ENCODE measurements around the gene MYO3B.

DNA sequence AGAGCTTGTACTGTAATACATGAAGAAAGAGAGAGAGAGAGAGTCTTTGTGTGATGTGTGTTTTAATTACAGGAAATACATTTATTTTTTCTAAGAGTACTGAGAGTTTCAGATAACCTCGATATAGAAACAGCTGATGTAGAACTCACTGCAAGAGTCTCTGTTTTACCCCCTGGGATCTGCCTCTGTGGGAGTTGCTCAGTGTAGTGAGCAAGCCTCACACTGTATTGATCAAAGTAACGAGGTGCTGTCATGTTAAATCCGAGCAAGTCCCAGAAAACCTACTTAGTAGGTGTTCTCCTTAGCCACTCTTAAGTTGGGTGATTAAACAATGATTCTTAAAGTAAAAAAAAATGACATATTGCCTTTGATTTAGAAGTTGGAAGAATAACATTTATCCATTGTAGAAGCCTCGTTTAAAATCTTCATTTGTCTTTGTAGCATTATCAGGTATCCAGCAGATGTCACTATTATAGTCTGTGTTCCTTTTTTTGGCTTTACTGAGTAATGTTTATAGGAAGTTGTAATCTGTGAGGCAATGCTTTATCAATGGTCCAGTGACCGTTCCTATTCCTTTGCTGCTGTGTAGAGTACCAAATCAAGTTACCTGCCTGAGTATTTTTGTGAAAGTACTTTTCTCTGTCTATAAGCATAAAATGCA is 219.0 kb downstream of the MYO3B start:
- TF ChIP-seq SP1 (IDR thresholded peaks at IDR 0.05) = no peak
- TF ChIP-seq NFRKB (IDR thresholded peaks at IDR 0.05) = no peak
- TF ChIP-seq FOXA1 (IDR thresholded peaks at IDR 0.05) = no peak
- TF ChIP-seq ELF4 (IDR thresholded peaks at IDR 0.05) = no peak
- no peak for TF ChIP-seq BHLHE40 (IDR thresholded peaks at IDR 0.05; ENCODE audit: borderline replicate concordance)
- no peak for TF ChIP-seq L3MBTL2 (conservative IDR thresholded peaks at IDR 0.05)
- no peak for TF ChIP-seq FOXK2 (IDR thresholded peaks at IDR 0.05)
